Astrocyte (in vitro differentiated cells and primary cell): ENCODE measurements around the gene PIGQ. TPM values are rescaled to one million over a fixed set of nuclear protein-coding genes. Genes with fewer than 3 reads are reported as not detected.
A peak's percentile ranks its signal among the peaks of the same experiment; 100 is the strongest.

Source experiments
- DNase-seq: peaks from one replicate; pipeline ENCODE4 v3.0.0-alpha.2; 2010; ENCODE audit warnings: low read depth
- FAIRE-seq: peaks from 2 replicates; lab custom pipeline; 2011; peaks lifted over from hg19 to GRCh38; lab: Jason Lieb, UNC
- H2AFZ ChIP-seq: 2 replicates; pipeline ENCODE4 v1.6.0; 2012; ENCODE audit warnings: low read depth, low read length, inconsistent platforms
- H3K27ac ChIP-seq: 2 replicates; pipeline ENCODE4 v1.5.1; 2011; ENCODE audit warnings: low read depth, low read length, inconsistent platforms
- H3K27me3 ChIP-seq: 2 replicates; pipeline ENCODE4 v1.6.0; 2011; ENCODE audit warnings: low read length, inconsistent platforms; ENCODE audit not compliant: insufficient read depth
- H3K36me3 ChIP-seq: 2 replicates; pipeline ENCODE4 v1.5.1; 2011; ENCODE audit warnings: low read length, inconsistent platforms; ENCODE audit not compliant: insufficient read depth
- H3K4me1 ChIP-seq: 2 replicates; pipeline ENCODE4 v1.5.1; 2011; ENCODE audit warnings: low read length, inconsistent platforms; ENCODE audit not compliant: insufficient read depth
- H3K4me2 ChIP-seq: 2 replicates; pipeline ENCODE4 v1.6.0; 2012; ENCODE audit warnings: low read length, inconsistent platforms
- H3K4me3 ChIP-seq: 2 replicates; pipeline ENCODE4 v1.5.1; 2011; ENCODE audit warnings: low read depth, mild to moderate bottlenecking, low read length, inconsistent platforms; ENCODE audit not compliant: insufficient read depth
- H3K79me2 ChIP-seq: 2 replicates; pipeline ENCODE4 v1.6.0; 2012; ENCODE audit warnings: mild to moderate bottlenecking, low read length, inconsistent platforms; ENCODE audit not compliant: insufficient read depth
- H3K9ac ChIP-seq: 2 replicates; pipeline ENCODE4 v1.6.0; 2012; ENCODE audit warnings: mild to moderate bottlenecking, low read length, inconsistent platforms
- H3K9me3 ChIP-seq: 2 replicates; pipeline ENCODE4 v1.5.1; 2012; ENCODE audit warnings: low read depth, mild to moderate bottlenecking, low read length, inconsistent platforms; ENCODE audit not compliant: insufficient read depth
- H4K20me1 ChIP-seq: 2 replicates; pipeline ENCODE4 v1.6.0; 2012; ENCODE audit warnings: low read length, inconsistent platforms; ENCODE audit not compliant: insufficient read depth
- H3K27ac Mint-ChIP-seq: one replicate; pipeline ENCODE4 v1.8.0; 2021; ENCODE audit warnings: mild to moderate bottlenecking, mixed read lengths; ENCODE audit not compliant: unreplicated experiment
- H3K27me3 Mint-ChIP-seq: one replicate; pipeline ENCODE4 v1.8.0; 2021; ENCODE audit warnings: low read depth, mixed read lengths; ENCODE audit not compliant: unreplicated experiment
- H3K36me3 Mint-ChIP-seq: one replicate; pipeline ENCODE4 v1.8.0; 2021; ENCODE audit warnings: low read depth, mixed read lengths; ENCODE audit not compliant: unreplicated experiment
- H3K4me1 Mint-ChIP-seq: one replicate; pipeline ENCODE4 v1.8.0; 2021; ENCODE audit warnings: low read depth, mixed read lengths; ENCODE audit not compliant: unreplicated experiment
- H3K4me3 Mint-ChIP-seq: one replicate; pipeline ENCODE4 v1.8.0; 2021; ENCODE audit warnings: mild to moderate bottlenecking, moderate library complexity, mixed read lengths; ENCODE audit not compliant: unreplicated experiment
- H3K9me3 Mint-ChIP-seq: one replicate; pipeline ENCODE4 v1.8.0; 2021; ENCODE audit warnings: mild to moderate bottlenecking, mixed read lengths; ENCODE audit not compliant: unreplicated experiment
- EZH2 ChIP-seq: IDR thresholded peaks from 2 replicates; pipeline ENCODE4 v1.6.1; 2012; ENCODE audit warnings: mild to moderate bottlenecking, low read length, inconsistent platforms; ENCODE audit not compliant: insufficient read depth
- total RNA-seq: library from RNA; stranded (reverse); gene quantifications from 2 replicates; pipeline ENCODE4 v1.2.1, GENCODE V29; 2021
- TF ChIP-seq, protein P1 (sequence below): IDR thresholded peaks from 2 replicates; pipeline ENCODE4 v1.5.1; 2011; ENCODE audit warnings: low read depth, mild to moderate bottlenecking, inconsistent platforms, low read length, moderate library complexity; ENCODE audit not compliant: insufficient read depth

Gene PIGQ
- total RNA-seq, 1 donor from 2014 or later, result 22.4 TPM

DNA sequence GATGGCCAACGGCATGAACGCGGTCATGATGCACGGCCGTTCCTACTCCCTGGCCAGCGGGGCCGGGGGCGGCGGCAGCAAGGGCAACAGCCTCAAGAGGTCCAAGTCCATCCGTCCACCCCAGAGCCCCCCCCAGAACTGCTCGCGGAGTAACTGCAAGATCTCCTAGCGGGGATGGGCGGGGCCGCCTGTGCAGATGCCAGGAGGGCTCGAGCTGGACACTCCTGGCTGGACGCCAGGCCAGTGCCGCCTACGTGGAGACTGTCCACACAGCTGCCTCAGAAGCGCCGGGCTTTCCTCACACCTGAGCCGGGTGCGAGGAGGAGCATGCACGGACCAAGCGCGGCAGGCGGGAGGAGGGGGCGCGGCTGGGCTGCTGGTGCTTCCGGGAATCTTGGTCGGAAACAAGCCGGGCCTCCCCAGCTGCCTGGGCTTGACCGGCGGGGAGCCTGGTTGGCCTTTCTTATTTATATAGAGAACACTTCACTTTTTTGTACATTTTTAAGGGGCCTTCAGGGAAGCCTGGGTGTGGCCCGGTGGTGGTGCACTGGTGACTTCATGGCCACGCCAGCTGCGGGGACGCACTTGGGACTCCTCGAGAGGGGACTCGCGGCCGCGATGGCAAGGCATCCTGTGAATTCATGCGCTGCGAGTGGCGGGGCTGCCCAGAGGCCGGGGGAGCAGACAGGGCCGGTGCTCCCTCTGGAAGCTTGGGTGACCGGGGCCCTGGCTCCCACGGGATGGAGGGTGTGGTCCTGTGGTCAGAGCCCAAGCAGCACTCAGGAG is 57.9 kb downstream of the PIGQ start:
- no peak for DNase-seq
- H3K27ac Mint-ChIP-seq, result no peak overlapping the region
- H3K4me2 ChIP-seq, result peak overlapping the region; percentile 52
- H3K4me3 ChIP-seq, result no peak overlapping the region
- no peaks in the 10 kb centered on the region for H3K36me3 ChIP-seq
- no peak overlapping the region for H3K9ac ChIP-seq
- no peak overlapping the region for H3K27ac ChIP-seq
- H3K9me3 Mint-ChIP-seq, result no peaks in the 10 kb centered on the region
- H3K27me3 ChIP-seq, result no peaks in the 10 kb centered on the region
- no peak for TF ChIP-seq EZH2
- H3K36me3 Mint-ChIP-seq, result peaks cover 7% of the 10 kb centered on the region
- H3K79me2 ChIP-seq, result peaks cover 2% of the 10 kb centered on the region
- no peak for FAIRE-seq
- H3K4me3 Mint-ChIP-seq, result peak overlapping the region; percentile 50
- no peaks in the 10 kb centered on the region for H3K27me3 Mint-ChIP-seq
- peaks cover 22% of the 10 kb centered on the region for H3K4me1 ChIP-seq
- H3K9me3 ChIP-seq, result no peaks in the 10 kb centered on the region
- H2AFZ ChIP-seq, result no peak overlapping the region
- peaks cover 8% of the 10 kb centered on the region for H4K20me1 ChIP-seq
- H3K4me1 Mint-ChIP-seq, result peaks cover 4% of the 10 kb centered on the region

- Histone ChIP-seq H3K4me2 (no peak overlapping the region), H3K36me3 (no peaks in the 10 kb centered on the region), H3K4me3 (no peak overlapping the region), H3K9me3 (no peaks in the 10 kb centered on the region), H3K9ac (no peak overlapping the region), H3K27me3 (no peaks in the 10 kb centered on the region), H3K27ac (no peak overlapping the region), H3K79me2 (no peaks in the 10 kb centered on the region), H2AFZ (no peak overlapping the region), H3K4me1 (peaks cover 20% of the 10 kb centered on the region), H4K20me1 (peaks cover 8% of the 10 kb centered on the region)
- peaks cover 4% of the 10 kb centered on the region for H3K4me1 Mint-ChIP-seq
- no peaks in the 10 kb centered on the region for H3K9me3 Mint-ChIP-seq
- H3K27me3 Mint-ChIP-seq, result no peaks in the 10 kb centered on the region
- no peak for FAIRE-seq
- TF ChIP-seq, protein P1, sequence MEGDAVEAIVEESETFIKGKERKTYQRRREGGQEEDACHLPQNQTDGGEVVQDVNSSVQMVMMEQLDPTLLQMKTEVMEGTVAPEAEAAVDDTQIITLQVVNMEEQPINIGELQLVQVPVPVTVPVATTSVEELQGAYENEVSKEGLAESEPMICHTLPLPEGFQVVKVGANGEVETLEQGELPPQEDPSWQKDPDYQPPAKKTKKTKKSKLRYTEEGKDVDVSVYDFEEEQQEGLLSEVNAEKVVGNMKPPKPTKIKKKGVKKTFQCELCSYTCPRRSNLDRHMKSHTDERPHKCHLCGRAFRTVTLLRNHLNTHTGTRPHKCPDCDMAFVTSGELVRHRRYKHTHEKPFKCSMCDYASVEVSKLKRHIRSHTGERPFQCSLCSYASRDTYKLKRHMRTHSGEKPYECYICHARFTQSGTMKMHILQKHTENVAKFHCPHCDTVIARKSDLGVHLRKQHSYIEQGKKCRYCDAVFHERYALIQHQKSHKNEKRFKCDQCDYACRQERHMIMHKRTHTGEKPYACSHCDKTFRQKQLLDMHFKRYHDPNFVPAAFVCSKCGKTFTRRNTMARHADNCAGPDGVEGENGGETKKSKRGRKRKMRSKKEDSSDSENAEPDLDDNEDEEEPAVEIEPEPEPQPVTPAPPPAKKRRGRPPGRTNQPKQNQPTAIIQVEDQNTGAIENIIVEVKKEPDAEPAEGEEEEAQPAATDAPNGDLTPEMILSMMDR, result no peak
- no peak for TF ChIP-seq EZH2
- no peak for DNase-seq
- H3K27ac Mint-ChIP-seq, result no peak overlapping the region
- H3K4me3 Mint-ChIP-seq, result no peak overlapping the region
- H3K36me3 Mint-ChIP-seq, result peaks cover 7% of the 10 kb centered on the region
Measured at GRCh38 chr16:628321-629061, 58.7 kb downstream of the PIGQ start.

DNA sequence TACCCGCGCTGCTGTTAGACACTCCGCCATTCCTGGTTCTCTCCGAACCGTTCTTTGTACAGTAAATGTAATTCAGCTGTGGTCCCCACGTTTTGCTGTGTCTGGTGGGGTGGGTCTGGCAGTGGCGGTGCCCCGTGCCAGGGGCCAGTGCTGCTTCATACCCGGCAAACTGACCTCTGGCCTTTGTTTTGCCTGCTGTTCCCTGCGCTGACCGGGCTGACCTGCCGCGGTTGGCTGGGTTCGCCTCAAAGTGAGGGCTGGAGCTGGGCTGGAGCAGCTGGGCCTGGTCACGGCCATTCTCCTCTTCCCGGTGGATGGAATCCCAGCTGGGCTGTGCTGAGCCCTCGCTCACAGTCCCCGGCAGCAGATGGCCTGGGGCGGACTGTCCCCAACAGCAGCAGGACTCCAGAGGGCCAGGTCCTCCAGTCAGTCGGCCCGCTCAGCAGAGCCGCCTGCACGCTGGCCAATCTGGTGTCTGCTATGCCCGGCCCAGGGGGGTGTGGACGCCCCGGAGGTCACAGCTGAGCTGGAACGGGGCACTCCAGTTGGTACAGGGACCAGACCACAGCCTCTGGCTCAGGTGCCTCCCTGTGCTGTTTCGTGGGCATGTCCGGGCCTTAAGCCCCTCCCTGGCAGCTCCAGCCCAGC is 59.5 kb downstream of the PIGQ start:
- H3K4me3 Mint-ChIP-seq, result no peak overlapping the region
- no peak overlapping the region for H3K4me3 ChIP-seq
- peaks cover 4% of the 10 kb centered on the region for H3K4me1 Mint-ChIP-seq
- peaks cover 7% of the 10 kb centered on the region for H3K36me3 Mint-ChIP-seq
- no peak overlapping the region for H3K27ac ChIP-seq
- H3K9ac ChIP-seq, result no peak overlapping the region
- H2AFZ ChIP-seq, result no peak overlapping the region
- H3K79me2 ChIP-seq, result no peaks in the 10 kb centered on the region
- H3K27ac Mint-ChIP-seq, result no peak overlapping the region
- no peak overlapping the region for H3K4me2 ChIP-seq
- DNase-seq (no peak), FAIRE-seq (no peak)
- no peaks in the 10 kb centered on the region for H3K27me3 ChIP-seq
- TF ChIP-seq, protein P1, result no peak
- TF ChIP-seq EZH2, result no peak
- no peaks in the 10 kb centered on the region for H3K36me3 ChIP-seq
- H3K4me1 ChIP-seq, result peaks cover 20% of the 10 kb centered on the region
- H3K27me3 Mint-ChIP-seq, result no peaks in the 10 kb centered on the region
- H3K9me3 Mint-ChIP-seq, result no peaks in the 10 kb centered on the region
- no peaks in the 10 kb centered on the region for H3K9me3 ChIP-seq
- peaks cover 11% of the 10 kb centered on the region for H4K20me1 ChIP-seq
